Astrocyte of the spinal cord (primary cell): ENCODE data around the gene WDFY4.

ENCODE experiments used
- DNase-seq: peaks from one replicate; pipeline ENCODE4 v3.0.0; 2011; ENCODE audit warnings: low read depth, low spot score
- H3K4me3 ChIP-seq: 2 replicates; pipeline ENCODE4 v1.5.1; 2011; ENCODE audit warnings: low read depth, mild to moderate bottlenecking, low read length, moderate library complexity
- in situ Hi-C: cut with HindIII; loops from 2 replicates; pipeline ENCODE4 v1.10.0; 2017; ENCODE audit warnings: low sequenced_read_pairs
- TF ChIP-seq, protein P1 (sequence below): IDR thresholded peaks from 2 replicates; pipeline ENCODE4 v1.5.1; 2012; ENCODE audit warnings: low read depth, mild to moderate bottlenecking, low read length, inconsistent platforms

The WDFY4 gene

DNA sequence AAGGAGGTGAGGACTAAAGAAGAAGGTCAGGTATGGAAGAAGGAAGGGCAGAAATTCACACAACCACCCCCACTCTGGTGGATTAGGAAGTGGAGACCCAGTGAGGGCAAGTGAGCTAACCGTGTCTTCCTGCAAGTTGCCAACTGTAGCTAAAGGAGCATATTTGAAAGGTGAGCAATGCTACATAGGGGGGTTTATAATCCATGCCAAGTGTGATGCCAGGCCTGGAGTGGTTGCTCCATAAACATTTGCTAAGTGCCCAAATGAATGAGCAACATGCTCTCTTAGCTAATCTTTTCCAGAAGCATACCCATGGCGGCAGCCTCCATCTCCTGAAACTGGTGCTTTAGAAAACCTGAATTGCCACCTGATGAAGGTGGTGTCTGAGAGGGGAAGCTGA, 133.4 kb downstream of the WDFY4 start:
- TF ChIP-seq, protein P1, sequence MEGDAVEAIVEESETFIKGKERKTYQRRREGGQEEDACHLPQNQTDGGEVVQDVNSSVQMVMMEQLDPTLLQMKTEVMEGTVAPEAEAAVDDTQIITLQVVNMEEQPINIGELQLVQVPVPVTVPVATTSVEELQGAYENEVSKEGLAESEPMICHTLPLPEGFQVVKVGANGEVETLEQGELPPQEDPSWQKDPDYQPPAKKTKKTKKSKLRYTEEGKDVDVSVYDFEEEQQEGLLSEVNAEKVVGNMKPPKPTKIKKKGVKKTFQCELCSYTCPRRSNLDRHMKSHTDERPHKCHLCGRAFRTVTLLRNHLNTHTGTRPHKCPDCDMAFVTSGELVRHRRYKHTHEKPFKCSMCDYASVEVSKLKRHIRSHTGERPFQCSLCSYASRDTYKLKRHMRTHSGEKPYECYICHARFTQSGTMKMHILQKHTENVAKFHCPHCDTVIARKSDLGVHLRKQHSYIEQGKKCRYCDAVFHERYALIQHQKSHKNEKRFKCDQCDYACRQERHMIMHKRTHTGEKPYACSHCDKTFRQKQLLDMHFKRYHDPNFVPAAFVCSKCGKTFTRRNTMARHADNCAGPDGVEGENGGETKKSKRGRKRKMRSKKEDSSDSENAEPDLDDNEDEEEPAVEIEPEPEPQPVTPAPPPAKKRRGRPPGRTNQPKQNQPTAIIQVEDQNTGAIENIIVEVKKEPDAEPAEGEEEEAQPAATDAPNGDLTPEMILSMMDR = no peak
- in situ Hi-C loops = no loop called here
- no peak overlapping the region for H3K4me3 ChIP-seq
- DNase-seq = no peak

DNA sequence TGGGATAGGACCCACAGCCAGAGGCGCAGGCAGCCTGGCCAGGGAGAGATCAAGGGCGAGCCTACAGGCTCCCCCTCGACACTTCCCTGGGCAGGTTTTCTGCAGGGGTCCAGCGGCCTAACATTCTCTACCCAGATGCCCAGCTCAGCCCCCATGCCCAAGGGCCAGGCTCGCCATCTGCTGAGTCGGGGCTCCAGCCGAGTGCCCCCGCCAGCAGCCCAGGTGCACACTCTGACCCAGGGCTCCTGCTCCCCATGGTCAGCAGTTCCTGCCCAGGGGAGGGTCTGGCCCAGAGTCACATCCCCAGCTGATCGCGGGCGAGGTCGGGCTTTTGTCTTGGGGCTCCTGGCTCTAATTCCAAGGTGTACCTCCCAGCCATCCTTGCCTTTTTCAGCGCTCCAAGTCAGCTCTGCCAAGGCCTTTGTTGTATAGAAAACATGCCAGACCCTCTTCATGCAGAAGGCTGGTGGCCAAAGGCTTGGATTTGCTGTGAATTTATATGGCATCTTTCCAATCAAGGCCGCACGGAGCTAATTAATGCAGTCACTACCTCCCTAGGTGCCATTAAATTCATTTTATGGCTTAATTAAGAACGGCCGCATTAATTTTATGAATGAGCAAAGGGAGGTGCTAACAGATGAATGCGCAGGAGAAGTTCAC, 134.3 kb downstream of the WDFY4 start:
- H3K4me3 ChIP-seq = no peak overlapping the region
- in situ Hi-C loops = no loop called here
- TF ChIP-seq, protein P1 = no peak
- DNase-seq = no peak

DNA sequence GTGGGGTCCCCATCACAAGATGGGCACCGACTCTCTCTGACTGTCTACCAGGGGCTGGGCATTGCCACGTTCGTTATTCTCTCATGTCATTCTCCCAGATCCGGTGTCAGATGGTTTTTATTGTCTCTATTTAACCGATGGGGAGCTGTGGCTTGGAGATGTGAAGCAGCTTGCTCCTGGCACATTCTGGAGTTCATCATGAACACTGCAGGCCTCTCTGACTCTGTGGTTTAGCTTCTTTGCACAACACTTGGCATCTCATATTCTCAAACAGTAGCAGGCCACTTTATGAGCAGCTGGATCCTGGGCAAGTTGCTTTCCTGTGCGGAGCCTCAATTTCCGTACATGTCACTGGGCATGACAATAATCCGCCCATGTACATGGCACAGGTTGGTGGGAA, 135.1 kb downstream of the WDFY4 start:
- DNase-seq = no peak
- in situ Hi-C loops = no loop called here

DNA sequence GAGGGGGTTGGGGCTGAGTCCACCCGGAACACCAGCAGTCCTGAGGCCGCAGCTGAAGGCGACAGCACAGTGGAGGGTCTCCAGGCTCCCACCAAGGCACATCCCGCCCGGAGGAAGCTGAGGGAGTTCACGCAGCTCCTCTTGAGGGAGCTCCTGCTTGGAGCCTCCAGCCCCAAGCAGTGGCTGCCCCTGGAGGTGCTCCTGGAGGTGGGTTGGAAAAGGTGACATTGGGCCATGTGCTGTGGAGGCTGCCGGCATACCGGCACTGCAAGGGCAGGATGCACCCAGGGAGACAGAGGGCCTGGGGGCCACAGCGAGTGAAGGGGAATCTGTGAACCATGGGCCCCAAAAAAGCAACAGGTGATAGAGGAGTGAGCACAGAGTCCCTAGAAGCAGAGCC, 135.6 kb downstream of the WDFY4 start:
- TF ChIP-seq, protein P1 = no peak
- in situ Hi-C loops = no loop called here
- DNase-seq = no peak
- no peak overlapping the region for H3K4me3 ChIP-seq

More for the DNA sequence above, 135.1 kb downstream of the WDFY4 start:
- no peak overlapping the region for H3K4me3 ChIP-seq
- TF ChIP-seq, protein P1 = no peak

DNA sequence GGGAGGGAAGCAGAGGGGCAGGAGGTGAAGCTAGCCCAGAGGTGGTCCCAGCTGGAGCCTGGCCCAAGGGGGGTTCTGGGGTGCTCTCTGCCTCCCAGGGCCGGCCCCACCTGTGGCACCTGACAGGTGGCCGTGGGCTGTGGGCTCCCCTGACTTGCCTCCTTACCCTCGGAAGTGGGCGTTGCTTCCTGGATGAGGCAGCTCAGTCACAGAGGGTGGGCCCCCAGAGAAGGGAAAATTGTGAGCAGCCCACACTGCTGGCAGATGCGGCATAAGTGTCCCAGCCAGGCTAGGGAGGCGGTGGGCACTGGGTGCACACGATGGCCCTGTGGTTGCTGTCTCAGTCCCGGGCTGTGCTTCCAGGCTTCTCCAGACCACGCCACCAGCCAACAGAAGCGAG, 136.0 kb downstream of the WDFY4 start:
- no peak for DNase-seq
- in situ Hi-C loops = no loop called here
- H3K4me3 ChIP-seq = no peak overlapping the region
- TF ChIP-seq, protein P1 = no peak

DNA sequence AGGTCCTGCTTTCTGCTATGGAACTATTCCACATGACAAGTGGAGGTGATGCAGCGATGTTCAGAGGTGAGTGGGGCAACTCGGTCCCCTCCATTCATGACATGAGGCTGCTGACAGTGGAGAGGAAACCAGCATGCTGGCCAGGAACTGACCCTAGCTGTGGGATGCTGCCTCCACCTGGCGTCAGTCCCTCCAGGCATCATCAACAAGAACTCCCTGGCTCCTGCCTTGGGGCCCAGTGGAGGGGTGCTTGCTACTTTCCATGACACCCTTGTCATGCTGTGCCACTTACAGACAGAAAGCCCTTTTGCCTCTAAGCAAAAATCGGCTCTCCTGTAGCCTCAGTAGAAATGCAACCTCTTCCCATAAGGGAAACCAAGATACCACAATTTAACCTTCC, 136.4 kb downstream of the WDFY4 start:
- in situ Hi-C loops = no loop called here
- TF ChIP-seq, protein P1 = no peak
- no peak overlapping the region for H3K4me3 ChIP-seq
- no peak for DNase-seq

DNA sequence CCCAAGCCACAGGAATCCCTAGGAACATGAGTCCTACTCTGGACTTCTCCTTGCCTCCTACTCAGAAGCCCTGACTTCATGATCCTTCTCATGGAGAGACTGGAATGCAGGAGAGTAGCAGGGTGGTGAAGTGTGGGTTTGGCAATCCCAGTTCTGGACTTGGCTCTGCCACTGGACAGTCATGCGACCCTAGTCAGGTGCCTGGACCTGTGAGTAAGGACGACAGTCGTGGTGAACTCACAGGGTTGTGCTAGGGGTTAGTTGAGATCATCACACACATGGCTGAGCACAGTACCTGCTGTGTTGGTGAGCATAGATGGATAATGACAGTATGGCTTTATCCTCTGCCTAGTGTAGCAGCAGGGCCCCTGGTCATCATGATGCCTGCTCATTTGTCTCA, 137.0 kb downstream of the WDFY4 start:
- no peak for DNase-seq
- in situ Hi-C loops = no loop called here
- TF ChIP-seq, protein P1 = no peak
- H3K4me3 ChIP-seq = no peak overlapping the region
